ENCODE data around the gene UQCC5. TPM values are rescaled to one million over a fixed set of nuclear protein-coding genes. Genes with fewer than 3 reads are reported as not detected.

UQCC5 gene
- total RNA-seq, 1 donor from 2014 or later, result 16.3 TPM

GRCh38 chr3:52509753-52510328 is 26.6 kb upstream of the UQCC5 start:
- no peak overlapping the region for H3K4me3 ChIP-seq
- H3K27ac ChIP-seq, result no peak overlapping the region
- intact Hi-C loops (cut with DNase I), result no loop called here
- H3K27me3 ChIP-seq (ENCODE audit: low read depth), result no peaks in the 10 kb centered on the region
- TF ChIP-seq CTCF (IDR thresholded peaks at IDR 0.05), result peak; percentile 10
- no peak for DNase-seq
- H3K9me3 ChIP-seq, result no peaks in the 10 kb centered on the region
- ATAC-seq, result no peak
- H3K36me3 ChIP-seq, result peaks cover 32% of the 10 kb centered on the region
- no peaks in the 10 kb centered on the region for H3K4me1 ChIP-seq

- H3K4me1 ChIP-seq, result no peaks in the 10 kb centered on the region
- H3K27ac ChIP-seq, result no peak overlapping the region
- intact Hi-C loops (cut with DNase I), result no loop called here
- no peaks in the 10 kb centered on the region for H3K27me3 ChIP-seq (ENCODE audit: low read depth)
- DNase-seq (no peak), ATAC-seq (no peak)
- no peaks in the 10 kb centered on the region for H3K9me3 ChIP-seq
- TF ChIP-seq CTCF (IDR thresholded peaks at IDR 0.05), result no peak
- H3K4me3 ChIP-seq, result no peak overlapping the region
- H3K36me3 ChIP-seq, result peaks cover 21% of the 10 kb centered on the region
Measured at GRCh38 chr3:52511509-52511908, 24.9 kb upstream of the UQCC5 start.

GRCh38 chr3:52512105-52512504 is 24.3 kb upstream of the UQCC5 start:
- H3K4me1 ChIP-seq, result no peaks in the 10 kb centered on the region
- ATAC-seq, result no peak
- no peaks in the 10 kb centered on the region for H3K27me3 ChIP-seq (ENCODE audit: low read depth)
- no peak for DNase-seq
- no peak for TF ChIP-seq CTCF (IDR thresholded peaks at IDR 0.05)
- H3K36me3 ChIP-seq, result peaks cover 16% of the 10 kb centered on the region
- no peak overlapping the region for H3K27ac ChIP-seq
- H3K4me3 ChIP-seq, result no peak overlapping the region
- H3K9me3 ChIP-seq, result no peaks in the 10 kb centered on the region
- intact Hi-C loops (cut with DNase I), result no loop called here

- H3K27me3 ChIP-seq (ENCODE audit: low read depth), result no peaks in the 10 kb centered on the region
- H3K36me3 ChIP-seq, result peaks cover 15% of the 10 kb centered on the region
- H3K27ac ChIP-seq, result no peak overlapping the region
- H3K9me3 ChIP-seq, result no peaks in the 10 kb centered on the region
- intact Hi-C loops (cut with DNase I), result no loop called here
- no peaks in the 10 kb centered on the region for H3K4me1 ChIP-seq
- no peak overlapping the region for H3K4me3 ChIP-seq
- ATAC-seq (no peak), DNase-seq (no peak)
- TF ChIP-seq CTCF (IDR thresholded peaks at IDR 0.05), result no peak
Measured at GRCh38 chr3:52512727-52513126, 23.7 kb upstream of the UQCC5 start.

GRCh38 chr3:52513281-52513680 is 23.1 kb upstream of the UQCC5 start:
- no peak overlapping the region for H3K27ac ChIP-seq
- TF ChIP-seq CTCF (IDR thresholded peaks at IDR 0.05), result no peak
- no peak overlapping the region for H3K4me3 ChIP-seq
- intact Hi-C loops (cut with DNase I), result no loop called here
- no peaks in the 10 kb centered on the region for H3K4me1 ChIP-seq
- ATAC-seq (no peak), DNase-seq (no peak)
- no peaks in the 10 kb centered on the region for H3K9me3 ChIP-seq
- no peaks in the 10 kb centered on the region for H3K27me3 ChIP-seq (ENCODE audit: low read depth)
- H3K36me3 ChIP-seq, result peaks cover 10% of the 10 kb centered on the region

GRCh38 chr3:52514576-52514975 is 21.8 kb upstream of the UQCC5 start:
- peaks cover 14% of the 10 kb centered on the region for H3K36me3 ChIP-seq
- H3K9me3 ChIP-seq, result no peaks in the 10 kb centered on the region
- H3K4me1 ChIP-seq, result no peaks in the 10 kb centered on the region
- no peak overlapping the region for H3K27ac ChIP-seq
- ATAC-seq, result no peak
- no peak for DNase-seq
- no peaks in the 10 kb centered on the region for H3K27me3 ChIP-seq (ENCODE audit: low read depth)
- H3K4me3 ChIP-seq, result no peak overlapping the region
- intact Hi-C loops (cut with DNase I), result no loop called here
- TF ChIP-seq CTCF (IDR thresholded peaks at IDR 0.05), result no peak
